Naive B cell (primary cell): ENCODE data around the gene LY9. TPM values are rescaled to one million over a fixed set of nuclear protein-coding genes. Genes with fewer than 3 reads are reported as not detected.

Experiments
- ATAC-seq, 2 donors: fragments of 150-1000 bp; cut with Tn5 transposase; 2 replicates each; pipeline ENCODE4 v1.10.0; 2021; ENCODE audit warnings: low read depth in 2 of 2, mild to moderate bottlenecking in 2 of 2, moderate library complexity in 2 of 2
- DNase-seq: peaks from one replicate; pipeline ENCODE4 v3.0.0; 2022
- H3K27ac Mint-ChIP-seq, 6 donors: one replicate each; pipeline ENCODE4 v1.8.0; 2020 to 2022; ENCODE audit warnings: mild to moderate bottlenecking in 6 of 6, mixed read lengths in 6 of 6, moderate library complexity in 5 of 6, inconsistent platforms in 2 of 6
- H3K27me3 Mint-ChIP-seq, 3 donors: one replicate each; pipeline ENCODE4 v1.8.0; 2021 to 2022; ENCODE audit warnings: mixed read lengths in 3 of 3, mild to moderate bottlenecking in 1 of 3
- H3K36me3 Mint-ChIP-seq, 2 donors: one replicate each; pipeline ENCODE4 v1.8.0; 2020 to 2022; ENCODE audit warnings: mixed read lengths in 2 of 2, inconsistent platforms in 1 of 2, mild to moderate bottlenecking in 1 of 2
- H3K4me1 Mint-ChIP-seq, 3 donors: one replicate each; pipeline ENCODE4 v1.8.0; 2020 to 2022; ENCODE audit warnings: mixed read lengths in 3 of 3, inconsistent platforms in 1 of 3, mild to moderate bottlenecking in 1 of 3, moderate library complexity in 1 of 3
- H3K4me3 Mint-ChIP-seq, 8 donors: one replicate each; pipeline ENCODE4 v1.8.0; 2020 to 2022; ENCODE audit warnings: mild to moderate bottlenecking in 8 of 8, mixed read lengths in 8 of 8, moderate library complexity in 8 of 8, inconsistent platforms in 2 of 8
- H3K9me3 Mint-ChIP-seq, 7 donors: one replicate each; pipeline ENCODE4 v1.8.0; 2020 to 2022; ENCODE audit warnings: mixed read lengths in 7 of 7, mild to moderate bottlenecking in 5 of 7, inconsistent platforms in 2 of 7, moderate library complexity in 1 of 7
- polyA plus RNA-seq, 6 donors: library from polyadenylated mRNA; unstranded; fragments of 300-500 nt; fragmentation: Illumina TruSeq; gene quantifications; one replicate each; pipeline ENCODE4 v1.2.3, GENCODE V29; 2021; ENCODE audit warnings: low read depth in 6 of 6

LY9 gene
- polyA plus RNA-seq, 6 donors from 2014 or later: 143 to 230 (median 167) TPM

DNA sequence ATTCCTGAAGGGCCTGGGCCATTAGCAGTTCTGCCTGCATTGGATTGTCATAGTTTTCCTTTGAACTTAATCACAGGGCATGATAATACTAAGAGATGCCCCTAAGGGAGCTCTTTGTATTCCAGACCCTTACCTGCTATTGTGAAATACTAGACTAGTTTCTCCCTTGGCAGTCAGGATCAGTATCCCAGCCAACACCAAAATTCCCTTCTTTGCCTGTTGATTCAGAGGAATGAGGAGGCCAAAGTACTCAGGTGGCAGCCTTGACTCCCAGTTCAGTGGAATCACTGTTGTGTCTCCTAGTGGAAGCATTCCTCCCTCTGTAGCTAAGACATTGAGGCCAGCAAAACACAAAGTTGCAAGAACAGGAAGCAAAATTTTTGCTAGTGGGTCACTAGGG lies 36.2 kb upstream of the LY9 start:
- no peak overlapping the region for H3K4me3 Mint-ChIP-seq
- H3K27me3 Mint-ChIP-seq: no peaks in the 10 kb centered on the region
- ATAC-seq (no peak), DNase-seq (no peak)
- H3K36me3 Mint-ChIP-seq: no peaks in the 10 kb centered on the region
- H3K4me1 Mint-ChIP-seq: no peaks in the 10 kb centered on the region
- no peak overlapping the region for H3K27ac Mint-ChIP-seq
- peaks cover 0 to 4% (median 0%) of the 10 kb centered on the region in 7 donors for H3K9me3 Mint-ChIP-seq

DNA sequence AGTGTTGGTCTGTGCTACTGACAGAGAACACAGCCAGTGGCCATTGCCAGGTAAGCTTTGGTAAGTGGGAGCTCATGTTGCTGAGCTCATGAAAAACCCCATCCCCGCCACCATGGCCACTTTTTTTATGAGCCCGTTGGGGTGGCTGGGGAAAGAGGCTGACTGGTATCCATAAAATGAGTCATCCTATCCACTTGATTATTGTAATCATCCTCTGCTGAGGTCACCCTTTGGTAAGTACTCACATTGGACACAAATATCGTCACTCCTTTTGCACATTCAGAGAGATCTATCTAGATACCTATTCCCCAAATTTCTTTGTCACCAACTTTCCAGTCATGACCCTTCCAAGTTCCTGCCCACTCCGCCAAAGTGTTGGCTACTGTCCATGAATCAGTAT lies 34.9 kb upstream of the LY9 start:
- no peaks in the 10 kb centered on the region for H3K27me3 Mint-ChIP-seq
- no peak for ATAC-seq

DNA sequence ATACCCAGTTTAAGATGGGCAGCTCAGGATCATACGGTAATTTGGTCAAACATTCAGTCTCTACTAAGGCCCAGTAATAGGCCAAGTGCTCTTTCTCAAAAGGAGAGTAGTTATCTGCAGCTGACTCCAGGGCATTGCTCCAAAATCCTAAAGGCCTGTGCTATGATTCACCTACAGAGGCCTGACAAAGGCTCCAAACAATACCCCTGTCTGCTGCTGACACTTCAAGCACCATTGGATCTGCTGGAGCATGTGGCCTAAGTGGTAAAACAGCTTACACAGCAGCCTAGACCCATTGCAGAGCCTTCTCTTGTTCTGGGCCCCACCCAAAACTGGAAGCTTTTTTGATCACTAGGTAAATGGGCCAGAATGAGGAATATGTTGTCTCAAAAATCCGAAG lies 34.1 kb upstream of the LY9 start:
- no peak overlapping the region for H3K27ac Mint-ChIP-seq
- ATAC-seq: no peak

More for the DNA sequence above, 34.9 kb upstream of the LY9 start:
- Mint-ChIP-seq H3K36me3 (no peaks in the 10 kb centered on the region), H3K4me1 (no peaks in the 10 kb centered on the region), H3K4me3 (no peak overlapping the region), H3K27ac (no peak overlapping the region), H3K9me3 (peaks cover 0 to 4% (median 0%) of the 10 kb centered on the region in 7 donors)
- no peak for DNase-seq

DNA sequence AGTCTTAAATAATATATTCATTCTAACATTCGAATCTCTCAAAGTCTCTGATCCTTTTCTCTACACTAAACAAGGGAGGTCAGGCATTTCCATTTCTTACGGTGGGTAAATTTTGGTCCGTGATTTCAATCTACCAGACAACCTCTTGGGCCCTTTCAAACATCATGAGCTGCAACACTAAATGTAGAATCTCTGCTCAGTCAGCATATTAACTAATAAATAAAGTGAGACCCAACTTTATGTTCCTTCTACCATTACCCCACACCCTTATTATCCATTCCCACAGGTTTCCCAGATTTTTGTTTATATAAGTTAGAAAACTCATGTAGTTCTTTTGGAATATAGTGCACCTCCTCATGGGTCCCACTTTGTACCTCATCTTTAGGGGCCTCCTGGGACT lies 32.0 kb upstream of the LY9 start:
- Mint-ChIP-seq H3K4me3 (no peak overlapping the region), H3K4me1 (peaks cover 15 to 19% (median 18%) of the 10 kb centered on the region in 3 donors), H3K27me3 (no peaks in the 10 kb centered on the region), H3K27ac (no peak overlapping the region), H3K9me3 (peaks cover 0 to 4% (median 0%) of the 10 kb centered on the region in 7 donors), H3K36me3 (no peaks in the 10 kb centered on the region)
- ATAC-seq (no peak), DNase-seq (no peak)

More for the DNA sequence above, 34.1 kb upstream of the LY9 start:
- Mint-ChIP-seq H3K4me3 (no peak overlapping the region), H3K27me3 (no peaks in the 10 kb centered on the region), H3K9me3 (peaks cover 0 to 4% (median 0%) of the 10 kb centered on the region in 7 donors), H3K36me3 (no peaks in the 10 kb centered on the region), H3K4me1 (peaks cover 0 to 3% (median 2%) of the 10 kb centered on the region in 3 donors)
- no peak for DNase-seq

DNA sequence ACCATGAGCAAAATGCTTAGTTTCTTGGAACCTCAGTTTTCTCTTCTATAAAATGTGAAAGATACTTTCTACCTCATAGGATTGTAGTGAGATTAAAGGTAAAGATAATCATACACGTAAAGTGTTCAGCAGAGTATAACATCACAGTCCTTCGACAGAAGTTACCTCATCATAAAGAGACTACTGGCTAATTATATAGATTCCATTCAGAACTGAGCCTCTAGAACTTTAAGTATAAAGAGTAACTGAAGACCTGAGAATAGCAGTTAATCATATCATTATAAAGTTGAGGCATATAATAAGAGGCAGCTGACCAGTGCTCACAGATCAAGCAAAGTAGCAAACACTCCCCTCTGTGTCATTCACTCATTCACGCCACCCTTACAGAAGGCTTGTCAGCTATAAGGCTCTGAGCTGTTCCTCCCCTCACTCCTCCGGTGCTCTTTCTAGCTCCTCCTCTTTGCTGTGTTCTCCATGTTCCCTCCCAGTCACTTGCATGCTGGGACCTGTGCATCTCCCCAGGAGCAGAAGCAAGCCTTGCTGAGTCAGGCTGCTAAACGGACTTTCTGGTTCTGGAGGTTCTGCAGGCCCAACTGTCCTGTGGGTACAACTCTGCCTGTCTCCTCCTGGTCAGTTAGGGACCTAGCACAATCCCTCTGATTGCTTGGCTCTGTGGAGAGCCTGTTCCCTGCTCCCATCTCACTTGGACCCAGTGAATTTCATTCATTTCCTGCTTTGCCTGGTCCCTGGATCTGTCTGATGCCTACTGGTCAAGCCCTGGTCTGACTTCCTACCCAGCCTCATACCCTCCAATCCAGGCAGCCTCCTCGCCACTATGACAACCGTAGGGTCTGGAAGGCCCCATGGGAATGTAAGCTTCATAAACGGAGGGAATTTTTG lies 28.3 kb upstream of the LY9 start:
- Mint-ChIP-seq H3K4me3 (peak overlapping the region in 7 of 8 donors; percentile 29 to 83 (median 75)), H3K27ac (peak overlapping the region; percentile 88 to 97 (median 94)), H3K36me3 (peaks cover 0 to 7% of the 10 kb centered on the region in 2 donors), H3K9me3 (peaks cover 0 to 2% (median 0%) of the 10 kb centered on the region in 7 donors), H3K4me1 (peaks cover 15 to 19% (median 18%) of the 10 kb centered on the region in 3 donors), H3K27me3 (no peaks in the 10 kb centered on the region)
- DNase-seq (no peak), ATAC-seq (peak; percentile 16 to 18)

DNA sequence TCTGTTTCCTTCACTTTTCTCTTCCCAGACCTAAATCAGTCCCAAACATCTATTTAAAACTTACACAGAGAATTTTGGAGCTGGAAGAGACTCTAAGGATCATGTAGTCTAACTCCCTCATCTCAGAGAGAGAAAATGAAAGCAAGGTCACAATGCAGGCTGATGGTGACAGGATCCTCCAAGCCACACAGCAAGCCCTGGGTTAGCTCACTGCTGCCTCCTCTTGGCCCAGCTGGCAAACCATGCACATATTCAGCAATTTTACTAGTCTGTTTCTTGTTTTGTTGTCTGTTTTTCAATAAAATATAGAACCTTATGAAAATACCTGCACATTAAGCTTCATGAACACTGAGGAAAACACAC lies 27.7 kb upstream of the LY9 start:
- H3K36me3 Mint-ChIP-seq: peaks cover 0 to 7% of the 10 kb centered on the region in 2 donors
- ATAC-seq: peak; percentile 98 to 99

DNA sequence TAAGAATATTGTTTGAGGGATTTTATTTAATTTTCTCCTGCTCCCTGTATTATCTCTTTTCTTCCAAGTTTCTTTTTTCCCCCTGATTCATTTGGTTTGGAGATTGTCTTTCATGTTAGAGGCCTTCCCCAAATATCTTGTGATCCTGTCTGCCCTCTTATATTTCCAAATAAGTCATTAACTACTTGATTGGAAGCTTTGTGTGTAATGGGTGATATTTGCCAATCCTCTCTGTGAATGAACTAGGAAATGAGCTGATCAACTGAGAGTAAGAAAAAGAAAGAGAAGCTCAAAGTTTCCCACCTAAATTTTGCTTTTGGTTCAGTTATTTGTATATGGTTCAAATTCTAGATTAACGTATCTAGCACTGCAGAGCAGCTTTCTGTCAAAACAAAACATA lies 23.6 kb upstream of the LY9 start:
- DNase-seq (no peak), ATAC-seq (no peak)
- H3K9me3 Mint-ChIP-seq: peaks cover 0 to 2% (median 0%) of the 10 kb centered on the region in 7 donors
- H3K4me1 Mint-ChIP-seq: peaks cover 30 to 44% (median 42%) of the 10 kb centered on the region in 3 donors
- H3K27ac Mint-ChIP-seq: peak overlapping the region in 2 of 6 donors; percentile 79 to 89
- H3K27me3 Mint-ChIP-seq: no peaks in the 10 kb centered on the region
- H3K4me3 Mint-ChIP-seq: no peak overlapping the region
- H3K36me3 Mint-ChIP-seq: peaks cover 0 to 26% of the 10 kb centered on the region in 2 donors

More for the DNA sequence above, 27.7 kb upstream of the LY9 start:
- Mint-ChIP-seq H3K9me3 (peaks cover 0 to 2% (median 0%) of the 10 kb centered on the region in 7 donors), H3K4me3 (peak overlapping the region in 7 of 8 donors; percentile 29 to 83 (median 75)), H3K4me1 (peaks cover 15 to 19% (median 18%) of the 10 kb centered on the region in 3 donors), H3K27me3 (no peaks in the 10 kb centered on the region), H3K27ac (peak overlapping the region; percentile 88 to 97 (median 94))
- DNase-seq: peak; percentile 63

DNA sequence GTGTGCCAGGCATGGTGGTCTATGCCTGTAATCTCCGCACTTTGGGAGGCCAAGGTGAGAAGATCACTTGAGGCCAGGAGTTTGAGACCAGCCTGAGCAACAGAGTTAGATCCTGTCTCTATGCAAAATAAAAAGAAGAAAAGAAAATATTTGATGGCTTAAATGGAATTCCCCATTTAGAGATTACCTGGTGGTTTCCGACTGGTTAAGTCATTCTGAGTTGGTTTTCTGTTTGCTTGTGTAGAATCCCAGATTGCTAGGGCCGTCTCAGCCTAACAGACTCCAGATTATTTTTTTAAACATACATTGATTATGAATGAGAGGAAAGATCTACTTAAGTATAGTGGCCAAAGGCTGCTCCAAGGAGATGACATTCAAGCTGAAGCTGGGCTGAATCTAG lies 22.9 kb upstream of the LY9 start:
- DNase-seq (no peak), ATAC-seq (no peak)
- Mint-ChIP-seq H3K4me3 (no peak overlapping the region), H3K9me3 (peaks cover 0 to 2% (median 0%) of the 10 kb centered on the region in 7 donors), H3K4me1 (peaks cover 29 to 42% (median 41%) of the 10 kb centered on the region in 3 donors), H3K27ac (peak overlapping the region in 3 of 6 donors; percentile 21 to 98 (median 86)), H3K27me3 (no peaks in the 10 kb centered on the region), H3K36me3 (peaks cover 0 to 26% of the 10 kb centered on the region in 2 donors)

DNA sequence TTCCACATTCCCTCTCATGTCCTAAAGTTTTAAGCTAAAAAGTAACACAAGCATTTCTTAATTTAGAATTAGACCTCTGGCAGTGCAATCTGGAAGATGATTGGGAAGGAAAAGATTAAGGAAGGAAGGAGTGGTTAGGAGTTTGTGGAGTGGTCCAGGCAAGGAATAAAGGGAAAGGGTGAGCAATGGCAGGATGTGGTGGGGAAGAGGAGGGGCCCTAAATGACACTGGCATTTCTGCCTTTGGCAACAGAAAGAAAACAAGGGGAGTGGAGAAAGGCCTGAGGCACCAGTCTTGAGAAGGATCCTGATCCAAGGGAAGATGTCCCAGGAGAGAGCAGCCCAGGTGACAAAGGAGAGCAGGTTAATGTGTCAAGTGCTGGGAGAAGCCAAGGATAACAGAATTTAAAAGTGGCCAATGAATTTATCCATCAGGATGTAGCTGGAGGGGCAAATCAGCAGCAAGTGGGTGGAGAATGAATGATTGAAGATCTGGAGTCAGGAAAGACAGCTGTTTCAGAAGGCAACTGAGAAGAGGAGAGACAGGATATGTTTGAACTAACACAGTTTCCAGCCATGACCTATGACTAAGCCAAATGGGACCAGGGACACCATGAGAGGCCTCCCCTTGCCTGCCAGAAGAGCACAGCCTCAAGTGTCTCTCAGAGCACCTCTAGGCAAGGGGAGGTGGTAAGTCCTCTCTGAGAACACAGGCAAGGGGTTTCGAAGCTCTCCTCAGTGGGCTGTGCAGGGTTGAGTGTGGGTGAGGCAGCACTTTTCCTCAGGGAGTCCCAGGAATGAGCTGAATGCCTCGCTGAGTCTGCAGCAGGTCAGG lies 20.9 kb upstream of the LY9 start:
- DNase-seq (no peak), ATAC-seq (no peak)
- Mint-ChIP-seq H3K27ac (peak overlapping the region; percentile 24 to 98 (median 87)), H3K36me3 (peaks cover 0 to 26% of the 10 kb centered on the region in 2 donors), H3K4me3 (peak overlapping the region in 2 of 8 donors; percentile 21 to 78), H3K4me1 (peaks cover 32 to 51% (median 43%) of the 10 kb centered on the region in 3 donors), H3K27me3 (no peaks in the 10 kb centered on the region), H3K9me3 (peaks cover 0 to 2% (median 0%) of the 10 kb centered on the region in 7 donors)

DNA sequence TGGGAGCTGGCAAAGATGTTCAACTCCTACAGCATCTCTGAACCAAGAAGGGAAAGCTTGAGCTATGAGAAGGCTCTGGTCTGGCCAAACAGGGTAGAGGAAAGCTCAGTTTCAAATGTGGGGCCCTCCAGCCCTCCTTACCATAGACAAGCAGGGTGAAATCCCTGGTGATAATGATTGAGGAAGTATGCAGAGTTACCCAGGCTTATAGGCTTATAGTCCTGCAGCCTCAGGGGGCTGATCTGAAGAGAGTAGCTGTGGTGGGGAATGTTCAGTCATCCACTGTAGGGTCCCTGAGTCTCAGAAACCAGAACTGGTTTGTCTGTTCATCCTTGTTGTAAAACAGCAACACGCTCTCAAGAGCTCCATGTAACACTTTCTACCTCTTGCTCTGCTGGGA lies 19.8 kb upstream of the LY9 start:
- H3K27me3 Mint-ChIP-seq: no peaks in the 10 kb centered on the region
- H3K4me1 Mint-ChIP-seq: peaks cover 32 to 60% (median 43%) of the 10 kb centered on the region in 3 donors
- ATAC-seq (peak; percentile 97), DNase-seq (peak; percentile 70)
- peaks cover 0 to 26% of the 10 kb centered on the region in 2 donors for H3K36me3 Mint-ChIP-seq
- H3K9me3 Mint-ChIP-seq: peaks cover 0 to 2% (median 0%) of the 10 kb centered on the region in 7 donors
- H3K27ac Mint-ChIP-seq: peak overlapping the region; percentile 69 to 98 (median 92)
- H3K4me3 Mint-ChIP-seq: peak overlapping the region in 6 of 8 donors; percentile 30 to 78 (median 49)

DNA sequence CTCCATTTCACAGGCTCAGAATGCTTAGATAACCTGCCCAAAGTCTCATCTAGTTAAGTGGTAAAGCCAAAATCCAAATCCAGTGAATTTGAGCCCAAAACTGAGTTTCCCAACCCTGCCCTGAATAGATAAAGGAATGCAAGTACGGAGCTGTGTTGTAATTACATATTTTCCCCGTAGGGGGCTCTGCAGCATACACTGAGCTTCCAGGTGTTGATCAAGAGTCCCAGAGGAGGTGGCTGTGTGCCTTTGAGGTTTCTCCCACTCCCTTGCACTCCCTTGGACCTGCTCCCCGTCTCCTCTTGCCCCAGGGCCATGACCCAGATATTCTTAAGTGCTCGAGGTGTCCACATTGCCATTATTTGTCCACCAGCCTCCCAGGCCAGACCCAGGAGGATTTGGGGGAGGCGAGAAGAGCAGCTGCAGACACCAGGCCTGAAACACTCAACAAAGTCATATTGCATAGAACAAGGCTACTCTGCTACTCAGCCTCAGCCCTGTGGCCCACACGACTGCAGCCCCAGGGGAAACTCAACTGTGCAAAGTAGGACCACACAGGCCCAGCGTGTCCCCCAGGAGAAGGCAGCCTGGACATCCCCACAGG lies 18.4 kb upstream of the LY9 start:
- DNase-seq (no peak), ATAC-seq (no peak)
- Mint-ChIP-seq H3K4me1 (peaks cover 45 to 74% (median 57%) of the 10 kb centered on the region in 3 donors), H3K36me3 (peaks cover 0 to 19% of the 10 kb centered on the region in 2 donors), H3K27ac (peak overlapping the region; percentile 80 to 98 (median 92)), H3K4me3 (no peak overlapping the region), H3K9me3 (no peaks in the 10 kb centered on the region), H3K27me3 (no peaks in the 10 kb centered on the region)

DNA sequence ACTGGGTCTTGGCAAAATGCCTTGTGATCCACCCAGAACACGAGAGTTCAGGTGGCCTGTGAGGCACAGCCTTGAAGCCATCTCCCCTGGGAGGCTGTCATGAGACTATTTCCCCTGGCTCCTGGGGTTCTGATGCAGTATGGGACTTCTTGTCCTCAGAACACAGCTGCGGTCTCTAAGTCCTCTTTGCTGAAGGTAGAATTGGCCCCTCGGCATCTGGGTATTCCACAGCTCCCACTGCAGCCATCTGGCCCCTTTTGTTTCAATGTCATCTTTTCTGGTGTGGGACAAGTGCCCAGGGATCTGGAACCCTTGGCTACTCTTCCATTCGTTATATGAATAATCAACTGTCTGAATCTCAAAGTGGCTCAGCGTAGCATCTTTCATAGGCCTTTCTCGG lies 17.0 kb upstream of the LY9 start:
- H3K4me1 Mint-ChIP-seq: peaks cover 45 to 82% (median 61%) of the 10 kb centered on the region in 3 donors
- H3K27ac Mint-ChIP-seq: peak overlapping the region; percentile 52 to 98 (median 79)
- no peaks in the 10 kb centered on the region for H3K27me3 Mint-ChIP-seq
- peaks cover 0 to 12% of the 10 kb centered on the region in 2 donors for H3K36me3 Mint-ChIP-seq
- no peak overlapping the region for H3K4me3 Mint-ChIP-seq
- H3K9me3 Mint-ChIP-seq: no peaks in the 10 kb centered on the region
- no peak for ATAC-seq
- no peak for DNase-seq
